IMR-90 (cell line): ENCODE data around the gene WLS.

Experiments used
- BHLHE40 ChIP-seq: fragments of 150-350 bp; IDR thresholded peaks from 2 replicates; pipeline ENCODE4 v1.6.1; 2016; ENCODE audit warnings: mild to moderate bottlenecking, low read depth, low read length
- CHD1 ChIP-seq: IDR thresholded peaks from 2 replicates; pipeline ENCODE4 v1.6.1; 2012; ENCODE audit warnings: low read depth, low read length, improper control_type of control experiment
- CTCF ChIP-seq: conservative IDR thresholded peaks from 2 replicates; pipeline ENCODE4 v1.5.1; 2012; ENCODE audit warnings: mild to moderate bottlenecking, low read depth, low read length, improper control_type of control experiment
- USF2 ChIP-seq: fragments of 150-350 bp; IDR thresholded peaks from 2 replicates; pipeline ENCODE4 v1.6.1; 2017; ENCODE audit warnings: mild to moderate bottlenecking, antibody characterized with exemption, low read length, low read depth

- TF ChIP-seq CTCF (no peak), USF2 (no peak), BHLHE40 (no peak), CHD1 (no peak)
Measured at GRCh38 chr1:68227598-68227997, 4.7 kb downstream of the WLS start.
